Skeletal muscle satellite cell (primary cell): Measurements from ENCODE around the gene ABCC1.

Experiments used
- H3K27me3 ChIP-seq: 2 replicates; pipeline ENCODE4 v1.7.0; 2013; ENCODE audit warnings: low read length; ENCODE audit not compliant: control insufficient read depth, insufficient read depth
- H3K36me3 ChIP-seq: 2 replicates; pipeline ENCODE4 v1.7.0; 2013; ENCODE audit warnings: mild to moderate bottlenecking, control low read depth, low read length; ENCODE audit not compliant: insufficient read depth
- H3K4me1 ChIP-seq: 2 replicates; pipeline ENCODE4 v1.7.0; 2013; ENCODE audit warnings: low read length; ENCODE audit not compliant: control insufficient read depth, insufficient read depth
- H3K4me2 ChIP-seq: 2 replicates; pipeline ENCODE4 v1.7.0; 2013; ENCODE audit warnings: mild to moderate bottlenecking, low read length
- H3K4me3 ChIP-seq: 2 replicates; pipeline ENCODE4 v1.7.0; 2013; ENCODE audit warnings: low read length
- H3K9ac ChIP-seq: 2 replicates; pipeline ENCODE4 v1.7.0; 2013; ENCODE audit warnings: mild to moderate bottlenecking, low read depth, low read length, moderate library complexity
- H3K9me3 ChIP-seq: replicated peaks from 2 replicates; pipeline ENCODE4 v1.7.0; 2013; ENCODE audit warnings: mild to moderate bottlenecking, control low read depth, low read length

Gene ABCC1

DNA sequence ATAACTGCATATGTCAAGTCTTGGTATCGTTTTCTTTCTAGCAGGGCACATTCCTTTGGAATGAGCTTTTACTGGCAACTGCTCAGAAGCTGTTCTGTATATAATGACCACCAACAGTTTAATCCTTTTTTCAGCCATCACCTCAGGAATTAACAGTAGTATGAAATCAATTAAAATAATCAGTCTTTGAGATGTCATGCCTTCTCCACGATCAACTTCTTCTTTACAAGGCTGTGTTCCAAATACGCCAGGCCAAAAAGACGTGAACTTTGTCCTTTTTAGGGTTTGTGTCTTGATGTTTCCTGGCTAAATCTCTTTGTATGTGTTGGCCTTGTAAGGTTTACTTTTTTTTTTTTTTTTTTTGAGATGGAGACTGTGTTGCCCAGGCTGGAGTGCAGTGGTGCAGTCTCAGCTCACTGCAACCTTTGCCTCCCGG lies 54.9 kb downstream of the ABCC1 start:
- no peak overlapping the region for H3K9ac ChIP-seq
- H3K4me1 ChIP-seq, result peaks cover 32% of the 10 kb centered on the region
- peaks cover 12% of the 10 kb centered on the region for H3K36me3 ChIP-seq
- no peak overlapping the region for H3K4me3 ChIP-seq
- H3K9me3 ChIP-seq, result no peaks in the 10 kb centered on the region
- no peaks in the 10 kb centered on the region for H3K27me3 ChIP-seq
- H3K4me2 ChIP-seq, result peak overlapping the region; percentile 57

DNA sequence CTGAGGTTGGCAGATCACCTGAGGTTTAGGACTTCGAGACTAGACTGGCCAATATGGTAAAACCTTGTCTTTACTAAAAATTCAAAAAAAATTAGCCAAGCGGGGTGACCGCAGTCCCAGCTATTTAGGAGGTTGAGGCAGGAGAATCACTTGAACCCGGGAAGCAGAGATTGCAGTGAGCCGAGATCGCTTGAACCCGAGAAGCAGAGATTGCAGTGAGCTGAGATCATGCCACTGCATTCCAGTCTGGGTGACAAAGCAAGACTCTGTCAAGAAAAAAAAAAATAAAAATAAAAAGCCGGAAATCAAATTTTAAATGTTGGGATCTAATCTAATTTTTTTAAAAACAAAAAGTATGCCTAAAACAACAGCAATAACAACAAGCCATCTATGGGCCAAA lies 56.3 kb downstream of the ABCC1 start:
- no peak overlapping the region for H3K4me3 ChIP-seq
- peaks cover 26% of the 10 kb centered on the region for H3K36me3 ChIP-seq
- peak overlapping the region; percentile 4 for H3K4me2 ChIP-seq
- H3K27me3 ChIP-seq, result no peaks in the 10 kb centered on the region
- H3K9me3 ChIP-seq, result no peaks in the 10 kb centered on the region
- peak overlapping the region; percentile 9 for H3K9ac ChIP-seq
- H3K4me1 ChIP-seq, result peaks cover 37% of the 10 kb centered on the region

DNA sequence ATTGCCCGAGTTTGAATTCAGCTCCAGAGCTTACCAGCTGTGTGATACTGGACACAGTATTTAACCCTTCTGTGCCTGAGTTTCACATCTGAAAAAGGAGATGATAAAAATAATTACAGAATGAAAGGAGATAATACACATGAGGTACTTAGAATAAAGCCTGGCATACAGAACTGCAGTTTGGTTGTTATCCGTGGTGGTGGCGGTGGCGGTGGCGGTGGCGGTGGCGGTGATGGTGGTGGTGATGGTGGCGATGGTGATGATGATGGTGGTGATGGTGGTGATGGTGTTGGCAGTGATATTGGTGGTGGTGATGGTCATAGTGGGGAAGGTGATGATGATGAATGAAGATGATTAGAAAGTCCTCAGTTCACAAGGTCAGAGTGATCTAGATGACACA lies 57.2 kb downstream of the ABCC1 start:
- H3K4me1 ChIP-seq, result peaks cover 37% of the 10 kb centered on the region
- H3K36me3 ChIP-seq, result peaks cover 26% of the 10 kb centered on the region
- H3K4me3 ChIP-seq, result no peak overlapping the region
- H3K4me2 ChIP-seq, result no peak overlapping the region
- no peaks in the 10 kb centered on the region for H3K27me3 ChIP-seq
- H3K9ac ChIP-seq, result no peak overlapping the region
- no peaks in the 10 kb centered on the region for H3K9me3 ChIP-seq

DNA sequence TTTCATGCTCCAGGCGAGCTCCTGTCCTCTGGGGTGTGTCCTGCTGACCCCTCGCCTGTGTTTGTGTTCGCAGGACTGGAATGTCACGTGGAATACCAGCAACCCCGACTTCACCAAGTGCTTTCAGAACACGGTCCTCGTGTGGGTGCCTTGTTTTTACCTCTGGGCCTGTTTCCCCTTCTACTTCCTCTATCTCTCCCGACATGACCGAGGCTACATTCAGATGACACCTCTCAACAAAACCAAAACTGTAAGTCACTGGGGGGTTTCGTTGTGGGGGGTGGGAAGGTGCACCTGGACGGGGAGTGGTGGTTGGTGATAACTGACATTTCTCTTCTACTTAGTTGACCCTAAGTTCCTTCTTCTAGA lies 58.3 kb downstream of the ABCC1 start:
- H3K4me1 ChIP-seq, result peaks cover 37% of the 10 kb centered on the region
- H3K9ac ChIP-seq, result no peak overlapping the region
- peaks cover 33% of the 10 kb centered on the region for H3K36me3 ChIP-seq
- H3K9me3 ChIP-seq, result no peaks in the 10 kb centered on the region
- H3K27me3 ChIP-seq, result no peaks in the 10 kb centered on the region
- no peak overlapping the region for H3K4me2 ChIP-seq
- no peak overlapping the region for H3K4me3 ChIP-seq

DNA sequence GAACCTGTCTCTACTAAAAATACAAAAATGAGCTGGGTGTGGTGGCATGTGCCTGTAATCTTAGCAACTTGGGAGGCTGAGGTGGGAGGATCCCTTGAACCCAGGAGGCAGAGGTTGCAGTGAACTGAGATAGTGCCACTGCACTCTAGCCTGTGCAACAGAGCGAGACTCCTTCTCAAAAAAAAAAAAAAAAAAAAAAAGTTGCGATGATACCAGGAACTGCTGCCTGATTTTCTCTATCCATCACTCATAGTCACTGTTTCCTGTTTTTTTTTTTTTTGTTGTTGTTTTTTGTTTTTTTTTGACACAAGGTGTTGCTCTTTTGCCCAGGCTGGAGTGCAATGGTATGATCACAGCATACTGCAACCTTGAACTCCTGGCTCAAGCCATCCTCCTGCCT lies 59.2 kb downstream of the ABCC1 start:
- Histone ChIP-seq H3K4me2 (no peak overlapping the region), H3K9ac (no peak overlapping the region), H3K27me3 (no peaks in the 10 kb centered on the region), H3K9me3 (no peaks in the 10 kb centered on the region), H3K4me3 (no peak overlapping the region), H3K4me1 (peaks cover 36% of the 10 kb centered on the region), H3K36me3 (peaks cover 33% of the 10 kb centered on the region)

DNA sequence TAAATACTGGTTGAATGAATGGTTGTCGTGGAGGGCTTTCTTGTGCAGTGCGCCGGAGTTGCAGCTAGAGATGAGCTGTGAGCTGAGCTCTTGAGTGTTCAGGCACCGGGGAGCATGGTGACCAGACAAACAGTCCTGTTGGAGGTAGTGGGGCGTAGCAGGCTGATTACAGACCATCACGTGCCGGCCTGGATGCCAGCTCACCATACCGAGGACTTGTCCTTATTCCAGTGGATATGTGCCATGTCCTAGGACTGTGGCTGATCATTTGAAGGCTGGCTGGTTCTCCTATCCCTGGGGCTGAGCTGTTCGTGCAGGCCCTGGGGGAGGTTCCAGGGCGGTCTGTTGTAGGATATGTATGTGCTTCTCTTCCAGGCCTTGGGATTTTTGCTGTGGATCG lies 60.0 kb downstream of the ABCC1 start:
- Histone ChIP-seq H3K4me3 (no peak overlapping the region), H3K36me3 (peaks cover 33% of the 10 kb centered on the region), H3K9ac (no peak overlapping the region), H3K9me3 (no peaks in the 10 kb centered on the region), H3K4me1 (peaks cover 30% of the 10 kb centered on the region), H3K4me2 (no peak overlapping the region), H3K27me3 (no peaks in the 10 kb centered on the region)

DNA sequence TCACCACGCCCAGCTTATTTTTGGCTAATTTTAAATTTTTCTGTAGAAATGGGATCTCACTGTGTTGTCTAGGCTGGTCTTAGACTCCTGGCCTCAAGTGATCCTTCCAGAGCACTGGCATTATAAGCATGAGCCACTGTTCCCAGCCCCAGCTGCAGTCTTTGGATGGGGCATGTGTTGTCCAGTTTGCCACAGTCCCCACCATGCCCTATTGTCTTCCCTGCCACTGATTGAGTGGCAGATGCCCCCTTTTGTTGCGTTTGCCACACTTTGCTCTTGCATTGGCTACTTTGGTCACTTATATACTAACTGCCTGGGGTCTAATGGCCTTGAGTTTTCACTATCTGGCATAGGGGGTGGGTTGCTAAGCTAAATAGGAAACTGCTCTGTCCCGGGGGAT lies 60.8 kb downstream of the ABCC1 start:
- H3K27me3 ChIP-seq, result no peaks in the 10 kb centered on the region
- H3K4me2 ChIP-seq, result no peak overlapping the region
- no peaks in the 10 kb centered on the region for H3K9me3 ChIP-seq
- H3K4me1 ChIP-seq, result peaks cover 30% of the 10 kb centered on the region
- peaks cover 37% of the 10 kb centered on the region for H3K36me3 ChIP-seq
- no peak overlapping the region for H3K9ac ChIP-seq
- H3K4me3 ChIP-seq, result no peak overlapping the region

DNA sequence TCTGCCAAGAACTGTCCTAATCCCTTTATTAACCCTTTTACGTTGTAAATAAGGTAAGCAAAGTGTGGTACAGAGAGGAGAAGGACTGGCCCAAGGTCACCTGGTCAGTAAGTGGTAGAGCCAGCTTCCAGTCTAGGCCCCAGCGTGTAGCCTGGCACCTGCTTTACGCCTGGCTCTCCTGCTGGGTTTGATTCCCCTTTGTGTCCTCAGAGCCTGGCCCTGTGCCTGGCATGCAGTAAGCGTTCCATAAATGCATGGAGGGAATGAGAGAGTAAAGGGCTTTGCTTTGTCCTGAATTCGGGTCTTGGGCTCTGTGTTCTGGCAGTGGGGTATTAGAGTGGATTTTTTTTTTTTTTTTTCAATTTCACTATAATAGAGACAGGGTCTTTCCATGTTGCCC lies 62.7 kb downstream of the ABCC1 start:
- Histone ChIP-seq H3K27me3 (no peaks in the 10 kb centered on the region), H3K9me3 (no peaks in the 10 kb centered on the region), H3K4me3 (no peak overlapping the region), H3K36me3 (peaks cover 54% of the 10 kb centered on the region), H3K4me2 (no peak overlapping the region), H3K4me1 (peaks cover 22% of the 10 kb centered on the region), H3K9ac (no peak overlapping the region)

DNA sequence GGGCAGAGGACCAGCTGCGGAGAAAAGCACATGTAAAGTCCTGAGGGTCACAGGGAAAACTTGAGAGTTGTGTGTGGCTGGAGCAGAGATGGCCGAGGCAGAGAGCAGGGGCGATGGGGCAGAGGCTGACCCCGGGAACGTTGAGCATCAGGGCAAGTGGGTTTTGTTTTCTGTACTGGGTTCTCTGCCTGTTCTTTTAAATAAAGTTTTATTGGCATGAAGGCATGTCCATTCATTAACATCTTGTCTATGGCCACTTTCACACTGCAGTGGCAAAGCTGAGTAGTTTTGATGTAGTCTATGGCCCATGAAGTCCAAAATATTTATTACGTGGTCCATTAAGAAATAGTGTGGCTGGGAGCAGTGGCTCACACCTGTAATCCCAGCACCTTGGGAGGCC lies 64.4 kb downstream of the ABCC1 start:
- H3K4me3 ChIP-seq, result no peak overlapping the region
- peaks cover 33% of the 10 kb centered on the region for H3K4me1 ChIP-seq
- H3K27me3 ChIP-seq, result no peaks in the 10 kb centered on the region
- H3K9me3 ChIP-seq, result no peaks in the 10 kb centered on the region
- H3K9ac ChIP-seq, result no peak overlapping the region
- no peak overlapping the region for H3K4me2 ChIP-seq
- peaks cover 58% of the 10 kb centered on the region for H3K36me3 ChIP-seq

DNA sequence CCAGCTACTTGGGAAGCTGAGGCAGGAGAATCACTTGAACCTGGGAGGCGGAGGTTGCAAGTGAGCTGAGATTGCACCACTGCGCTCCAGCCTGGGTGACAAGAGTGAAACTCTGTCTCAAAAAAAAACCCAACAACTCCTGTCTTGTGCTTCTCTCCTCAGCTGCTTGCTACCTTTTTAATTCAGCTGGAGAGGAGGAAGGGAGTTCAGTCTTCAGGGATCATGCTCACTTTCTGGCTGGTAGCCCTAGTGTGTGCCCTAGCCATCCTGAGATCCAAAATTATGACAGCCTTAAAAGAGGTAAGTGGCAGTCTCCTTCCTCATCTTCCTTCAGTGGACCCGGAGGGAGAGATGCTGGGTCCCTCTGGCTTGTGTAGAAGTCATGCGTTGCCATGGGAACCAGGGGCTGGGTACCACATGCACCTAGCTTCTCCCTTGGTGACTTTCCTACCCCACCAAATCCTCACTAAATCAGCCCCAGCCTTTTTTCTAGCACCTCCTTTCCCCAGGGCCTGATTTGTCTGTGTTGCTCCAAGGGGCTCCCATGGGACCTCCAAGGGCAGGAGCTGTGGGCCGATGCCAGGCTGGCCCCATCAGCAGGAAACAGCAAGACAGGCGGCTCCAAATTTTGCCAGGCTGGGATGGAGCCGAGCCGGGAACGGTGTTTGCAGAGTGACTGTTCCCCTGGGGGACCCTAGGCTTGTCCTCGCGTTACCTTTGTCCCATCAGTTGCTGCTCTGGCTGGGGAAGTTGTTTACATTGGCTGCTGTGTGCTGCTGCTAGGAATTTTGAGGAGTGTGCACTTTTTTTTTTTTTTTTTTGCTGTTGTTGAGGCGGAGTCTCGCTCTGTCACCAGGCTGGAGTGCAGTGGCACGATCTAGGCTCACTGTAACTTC lies 65.2 kb downstream of the ABCC1 start:
- H3K9ac ChIP-seq, result no peak overlapping the region
- no peak overlapping the region for H3K4me3 ChIP-seq
- H3K9me3 ChIP-seq, result no peaks in the 10 kb centered on the region
- peaks cover 37% of the 10 kb centered on the region for H3K4me1 ChIP-seq
- peak overlapping the region; percentile 12 for H3K4me2 ChIP-seq
- H3K36me3 ChIP-seq, result peaks cover 55% of the 10 kb centered on the region
- H3K27me3 ChIP-seq, result no peaks in the 10 kb centered on the region

DNA sequence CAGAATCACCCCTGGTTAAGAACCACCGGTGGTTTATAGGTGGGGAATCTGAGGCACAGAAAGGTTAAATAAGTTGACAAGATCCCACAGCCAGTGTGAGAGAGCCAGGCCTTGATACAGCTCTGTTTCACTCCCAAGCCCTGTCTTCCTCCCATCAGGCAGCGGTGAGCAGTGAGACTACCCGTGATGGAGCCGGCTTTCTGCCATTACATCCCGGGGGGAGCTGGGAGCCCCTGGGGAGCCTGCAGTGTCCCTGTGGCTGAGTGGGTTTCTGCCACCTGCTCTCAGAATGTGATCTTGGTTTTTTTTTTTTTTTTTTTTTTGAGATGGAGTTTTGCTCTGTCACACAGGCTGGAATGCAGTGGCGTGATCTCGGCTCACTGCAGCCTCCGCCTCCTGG lies 66.4 kb downstream of the ABCC1 start:
- Histone ChIP-seq H3K36me3 (peaks cover 55% of the 10 kb centered on the region), H3K4me1 (peaks cover 42% of the 10 kb centered on the region), H3K4me2 (no peak overlapping the region)

DNA sequence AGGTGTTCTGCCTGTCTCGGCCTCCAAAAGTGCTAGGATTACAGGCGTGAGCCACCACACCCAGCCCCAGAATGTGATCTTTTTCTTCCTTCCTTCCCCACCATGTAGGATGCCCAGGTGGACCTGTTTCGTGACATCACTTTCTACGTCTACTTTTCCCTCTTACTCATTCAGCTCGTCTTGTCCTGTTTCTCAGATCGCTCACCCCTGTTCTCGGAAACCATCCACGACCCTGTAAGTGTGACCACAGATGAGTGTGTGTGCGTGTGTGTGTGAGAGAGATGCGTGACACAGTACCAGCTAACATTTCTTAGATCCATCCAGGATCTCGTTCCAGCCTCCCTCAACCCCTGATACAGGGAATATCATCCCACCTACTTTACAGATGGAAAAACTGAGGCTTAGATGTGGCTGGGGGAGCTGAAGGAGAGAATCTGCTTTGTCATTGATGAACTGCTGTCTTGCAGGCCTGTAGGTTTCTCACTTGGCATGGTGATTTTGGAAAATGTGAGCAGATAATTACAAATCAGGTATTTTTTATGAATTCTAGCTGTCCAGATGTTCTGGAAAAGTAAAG lies 67.1 kb downstream of the ABCC1 start:
- no peak overlapping the region for H3K4me2 ChIP-seq
- H3K27me3 ChIP-seq, result no peaks in the 10 kb centered on the region
- H3K36me3 ChIP-seq, result peaks cover 58% of the 10 kb centered on the region
- no peak overlapping the region for H3K4me3 ChIP-seq
- H3K9me3 ChIP-seq, result no peaks in the 10 kb centered on the region
- no peak overlapping the region for H3K9ac ChIP-seq
- H3K4me1 ChIP-seq, result peaks cover 45% of the 10 kb centered on the region

More for the DNA sequence above, 66.4 kb downstream of the ABCC1 start:
- no peaks in the 10 kb centered on the region for H3K27me3 ChIP-seq
- no peak overlapping the region for H3K9ac ChIP-seq
- H3K9me3 ChIP-seq, result no peaks in the 10 kb centered on the region
- H3K4me3 ChIP-seq, result no peak overlapping the region
